ENCODE results near the gene USP25.
"Not testable (repeated sequence)": the region's sequence is repeated elsewhere in the genome, so short reads cannot be mapped to it uniquely, and the experiment has no call there.

Gene USP25

GRCh38 chr21:15732996-15733329 is 3.2 kb downstream of the USP25 start:
- no peak for DNase-seq (ENCODE audit: low spot score)

GRCh38 chr21:15735409-15735808 is 5.6 kb downstream of the USP25 start:
- DNase-seq (ENCODE audit: low spot score) = no peak

- DNase-seq (ENCODE audit: low spot score) = not testable (repeated sequence)
Observed at GRCh38 chr21:15735931-15736330, 6.1 kb downstream of the USP25 start.

GRCh38 chr21:15738779-15739178 is 9.0 kb downstream of the USP25 start:
- DNase-seq (ENCODE audit: low spot score) = not testable (repeated sequence)

GRCh38 chr21:15740383-15740782 is 10.6 kb downstream of the USP25 start:
- DNase-seq (ENCODE audit: low spot score) = no peak

GRCh38 chr21:15741510-15741909 is 11.7 kb downstream of the USP25 start:
- no peak for DNase-seq (ENCODE audit: low spot score)

- peak; percentile 45 for DNase-seq (ENCODE audit: low spot score)
Observed at GRCh38 chr21:15742052-15742670, 12.4 kb downstream of the USP25 start.

GRCh38 chr21:15742694-15743093 is 12.9 kb downstream of the USP25 start:
- no peak for DNase-seq (ENCODE audit: low spot score)

- no peak for DNase-seq (ENCODE audit: low spot score)
Observed at GRCh38 chr21:15743593-15743992, 13.8 kb downstream of the USP25 start.

GRCh38 chr21:15744926-15745325 is 15.1 kb downstream of the USP25 start:
- no peak for DNase-seq (ENCODE audit: low spot score)

GRCh38 chr21:15748586-15748985 is 18.8 kb downstream of the USP25 start:
- no peak for DNase-seq (ENCODE audit: low spot score)

GRCh38 chr21:15749082-15749860 is 19.5 kb downstream of the USP25 start:
- no peak for DNase-seq (ENCODE audit: low spot score)

GRCh38 chr21:15749861-15750159 is 20.0 kb downstream of the USP25 start:
- no peak for DNase-seq (ENCODE audit: low spot score)

GRCh38 chr21:15751037-15751436 is 21.3 kb downstream of the USP25 start:
- no peak for DNase-seq (ENCODE audit: low spot score)

GRCh38 chr21:15751546-15751945 is 21.8 kb downstream of the USP25 start:
- no peak for DNase-seq (ENCODE audit: low spot score)

- DNase-seq (ENCODE audit: low spot score) = no peak
Observed at GRCh38 chr21:15752763-15753407, 23.1 kb downstream of the USP25 start.

GRCh38 chr21:15753741-15754140 is 24.0 kb downstream of the USP25 start:
- no peak for DNase-seq (ENCODE audit: low spot score)

- no peak for DNase-seq (ENCODE audit: low spot score)
Observed at GRCh38 chr21:15754640-15755039, 24.9 kb downstream of the USP25 start.

GRCh38 chr21:15755125-15755524 is 25.3 kb downstream of the USP25 start:
- DNase-seq (ENCODE audit: low spot score) = no peak

GRCh38 chr21:15759469-15759868 is 29.7 kb downstream of the USP25 start:
- DNase-seq (ENCODE audit: low spot score) = no peak

- no peak for DNase-seq (ENCODE audit: low spot score)
Observed at GRCh38 chr21:15761507-15762100, 31.8 kb downstream of the USP25 start.

GRCh38 chr21:15763359-15763758 is 33.6 kb downstream of the USP25 start:
- no peak for DNase-seq (ENCODE audit: low spot score)

- DNase-seq (ENCODE audit: low spot score) = no peak
Observed at GRCh38 chr21:15764878-15765277, 35.1 kb downstream of the USP25 start.
